ENCODE results near the gene THSD7B.

DNA sequence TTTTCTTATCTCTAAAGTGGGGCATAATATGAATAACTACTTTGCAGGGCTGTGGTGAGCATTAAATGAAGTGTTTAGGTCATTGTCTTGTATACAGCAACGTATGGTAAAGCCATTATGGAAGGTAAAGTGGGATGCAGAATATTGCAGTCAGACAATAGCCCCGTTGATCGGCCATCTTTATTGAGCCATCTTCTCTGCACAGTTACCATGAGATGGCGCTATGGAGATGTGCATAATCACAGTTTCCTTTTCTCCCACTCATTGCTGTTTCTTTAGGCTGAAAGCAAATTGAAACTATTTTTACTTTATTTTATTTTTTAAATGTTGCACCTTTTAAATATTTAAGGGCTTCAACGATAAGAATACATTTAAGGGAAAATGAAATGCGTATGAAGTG lies 108.9 kb downstream of the THSD7B start:
- TF ChIP-seq EZH2 (IDR thresholded peaks at IDR 0.05; ENCODE audit: insufficient read depth, poor library complexity, severe bottlenecking) = no peak
- TF ChIP-seq EZH2phosphoT487 (IDR thresholded peaks at IDR 0.05; ENCODE audit: insufficient read depth, low read depth) = no peak
